ENCODE data around the gene EGFR. TPM values are rescaled to one million over a fixed set of nuclear protein-coding genes. Genes with fewer than 3 reads are reported as not detected.

The EGFR gene
- total RNA-seq (28.2 TPM), polyA plus RNA-seq (16.4 TPM)

DNA sequence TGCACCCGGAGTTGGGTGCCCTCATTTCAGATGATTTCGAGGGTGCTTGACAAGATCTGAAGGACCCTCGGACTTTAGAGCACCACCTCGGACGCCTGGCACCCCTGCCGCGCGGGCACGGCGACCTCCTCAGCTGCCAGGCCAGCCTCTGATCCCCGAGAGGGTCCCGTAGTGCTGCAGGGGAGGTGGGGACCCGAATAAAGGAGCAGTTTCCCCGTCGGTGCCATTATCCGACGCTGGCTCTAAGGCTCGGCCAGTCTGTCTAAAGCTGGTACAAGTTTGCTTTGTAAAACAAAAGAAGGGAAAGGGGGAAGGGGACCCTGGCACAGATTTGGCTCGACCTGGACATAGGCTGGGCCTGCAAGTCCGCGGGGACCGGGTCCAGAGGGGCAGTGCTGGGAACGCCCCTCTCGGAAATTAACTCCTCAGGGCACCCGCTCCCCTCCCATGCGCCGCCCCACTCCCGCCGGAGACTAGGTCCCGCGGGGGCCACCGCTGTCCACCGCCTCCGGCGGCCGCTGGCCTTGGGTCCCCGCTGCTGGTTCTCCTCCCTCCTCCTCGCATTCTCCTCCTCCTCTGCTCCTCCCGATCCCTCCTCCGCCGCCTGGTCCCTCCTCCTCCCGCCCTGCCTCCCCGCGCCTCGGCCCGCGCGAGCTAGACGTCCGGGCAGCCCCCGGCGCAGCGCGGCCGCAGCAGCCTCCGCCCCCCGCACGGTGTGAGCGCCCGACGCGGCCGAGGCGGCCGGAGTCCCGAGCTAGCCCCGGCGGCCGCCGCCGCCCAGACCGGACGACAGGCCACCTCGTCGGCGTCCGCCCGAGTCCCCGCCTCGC, at the start of gene EGFR:
EGFR (plus strand) TSS at position 657 of the 830 bp plus-strand sequence. CDS start 261 bp downstream, outside the sequence.
- H3K4me3 ChIP-seq (ENCODE audit: low read depth, low read length), result peak within 1 kb of the TSS; percentile 79
- H3K27ac ChIP-seq (ENCODE audit: low read depth), result peak within 1 kb of the TSS; percentile 91
- 3% methylated on average over 80 of the region's 80 CpGs for WGBS
- H3K4me1 ChIP-seq (ENCODE audit: insufficient read depth), result no peaks in the 10 kb centered on the region
- DNase-seq (ENCODE audit: extremely low spot score), result no peak
- no peaks in the 10 kb centered on the region for H3K36me3 ChIP-seq (ENCODE audit: insufficient read depth)

DNA sequence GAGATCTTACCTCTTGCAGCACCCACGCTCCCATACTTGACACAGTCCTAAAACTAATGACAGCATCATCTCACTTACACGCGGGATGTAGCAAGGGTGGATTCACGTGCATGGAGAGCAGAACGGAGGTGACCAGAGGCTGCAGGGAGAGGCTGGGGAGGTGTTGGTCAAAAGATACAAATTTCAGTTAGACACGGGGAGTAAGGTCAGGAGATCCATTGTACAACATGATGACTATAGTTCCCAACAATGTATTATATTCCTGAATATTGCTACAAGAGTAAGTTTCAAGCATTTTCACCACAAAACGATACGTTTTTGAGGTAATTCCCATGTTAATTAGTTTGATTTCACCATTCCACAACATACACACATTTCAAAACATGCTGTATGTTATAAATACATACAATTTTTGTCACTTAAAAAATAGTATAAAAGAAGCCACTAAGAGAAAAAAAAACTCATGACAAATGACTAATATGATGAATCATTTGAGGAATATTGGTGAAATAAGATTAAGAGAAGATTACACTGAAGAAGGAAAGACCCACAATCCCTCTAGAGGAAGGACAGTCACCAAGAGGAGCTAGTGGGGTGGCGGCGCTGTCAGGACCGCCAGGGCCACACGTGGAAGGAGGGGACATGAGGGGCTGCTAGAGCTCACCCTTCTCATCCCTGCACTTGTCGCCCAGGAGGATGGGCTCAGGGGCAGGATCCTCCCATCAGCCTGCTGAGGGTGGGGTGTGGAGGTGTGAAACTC, 49.4 kb upstream of the EGFR start:
- 89% methylated on average over 13 of the region's 13 CpGs for WGBS

DNA sequence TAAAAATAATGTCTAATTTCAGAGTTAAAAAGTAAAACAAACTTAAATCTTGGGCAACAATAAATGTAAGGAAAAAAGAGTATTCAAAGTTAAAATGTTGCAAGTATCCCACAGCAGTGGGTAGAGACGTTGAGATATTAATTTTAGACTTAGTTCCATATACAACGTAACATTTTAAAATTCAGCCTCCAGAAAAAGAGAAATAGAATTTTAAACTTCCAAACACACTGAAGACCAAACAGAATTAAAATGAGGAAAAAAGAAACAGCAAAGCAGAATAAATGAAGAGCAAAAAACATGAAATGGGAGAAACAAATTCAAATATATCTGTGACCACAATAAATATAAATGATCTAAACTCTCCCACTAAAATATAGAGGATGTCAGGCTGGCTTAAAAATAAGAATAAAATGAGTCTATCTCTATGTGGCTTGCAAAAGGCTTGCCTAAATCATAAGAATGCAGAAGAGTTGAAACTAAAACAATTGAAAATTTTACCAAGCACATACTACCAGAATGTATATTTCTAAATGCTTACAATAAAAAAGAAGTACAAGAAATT, 46.0 kb upstream of the EGFR start:
- 77% methylated on average over 2 of the region's 2 CpGs for WGBS

More for the DNA sequence above, 49.4 kb upstream of the EGFR start:
- Histone ChIP-seq H3K27ac (ENCODE audit: low read depth) (no peak overlapping the region), H3K4me1 (ENCODE audit: insufficient read depth) (no peaks in the 10 kb centered on the region), H3K36me3 (ENCODE audit: insufficient read depth) (no peaks in the 10 kb centered on the region), H3K4me3 (ENCODE audit: low read depth, low read length) (no peak overlapping the region)
- no peak for DNase-seq (ENCODE audit: extremely low spot score)

GRCh38 chr7:54978364-54979116, 40.3 kb upstream of the EGFR start:
- DNase-seq (ENCODE audit: extremely low spot score), result no peak
- no peak overlapping the region for H3K4me3 ChIP-seq (ENCODE audit: low read depth, low read length)
- no peaks in the 10 kb centered on the region for H3K36me3 ChIP-seq (ENCODE audit: insufficient read depth)
- 79% methylated on average over 9 of the region's 9 CpGs for WGBS
- no peak overlapping the region for H3K27ac ChIP-seq (ENCODE audit: low read depth)
- no peaks in the 10 kb centered on the region for H3K4me1 ChIP-seq (ENCODE audit: insufficient read depth)

More for the DNA sequence above, 46.0 kb upstream of the EGFR start:
- Histone ChIP-seq H3K36me3 (ENCODE audit: insufficient read depth) (no peaks in the 10 kb centered on the region), H3K4me1 (ENCODE audit: insufficient read depth) (no peaks in the 10 kb centered on the region), H3K27ac (ENCODE audit: low read depth) (no peak overlapping the region), H3K4me3 (ENCODE audit: low read depth, low read length) (no peak overlapping the region)
- DNase-seq (ENCODE audit: extremely low spot score), result no peak

DNA sequence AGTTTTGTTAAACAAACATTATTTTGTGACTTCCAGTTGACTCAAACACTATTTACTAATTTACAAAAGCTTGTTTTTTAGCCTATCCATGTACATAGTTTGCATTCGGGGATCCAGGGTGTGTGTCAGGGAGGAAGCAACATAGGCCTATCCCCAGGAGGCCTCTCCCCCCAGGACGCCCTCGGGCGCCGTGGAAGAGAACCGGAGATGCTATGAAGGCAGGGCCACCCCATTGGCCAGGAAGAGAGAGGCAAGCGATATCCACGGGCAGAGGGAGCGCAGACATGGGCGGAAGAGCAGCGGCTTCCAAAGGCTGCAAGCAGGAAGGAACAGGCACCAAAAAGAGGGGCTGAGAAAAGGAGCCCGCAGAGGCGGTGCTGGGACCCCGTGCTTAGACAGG, 38.3 kb upstream of the EGFR start:
- DNase-seq (ENCODE audit: extremely low spot score), result no peak
- Histone ChIP-seq H3K27ac (ENCODE audit: low read depth) (no peak overlapping the region), H3K4me3 (ENCODE audit: low read depth, low read length) (no peak overlapping the region), H3K4me1 (ENCODE audit: insufficient read depth) (no peaks in the 10 kb centered on the region), H3K36me3 (ENCODE audit: insufficient read depth) (no peaks in the 10 kb centered on the region)
- whole genome bisulfite sequencing, result 92% methylated on average over 14 of the region's 14 CpGs

DNA sequence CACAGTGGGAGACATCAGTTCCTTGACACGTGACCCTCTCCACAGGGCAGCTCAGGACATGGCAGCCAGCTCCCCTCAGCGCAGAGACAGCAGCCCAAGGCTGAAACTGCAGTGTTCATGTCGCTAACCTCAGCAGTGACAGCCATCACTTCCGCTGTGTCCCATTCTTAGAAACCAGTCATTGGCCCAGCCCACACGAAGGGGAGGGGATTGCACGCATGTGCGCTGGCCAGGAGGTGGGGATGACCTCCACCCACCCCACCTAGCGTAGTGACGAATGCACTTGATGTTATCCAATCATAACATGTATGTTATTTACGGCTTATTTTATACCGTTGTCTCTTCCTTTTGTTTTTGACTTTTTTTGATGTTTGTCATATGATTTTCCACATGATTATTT, 36.9 kb upstream of the EGFR start:
- no peak for DNase-seq (ENCODE audit: extremely low spot score)
- Histone ChIP-seq H3K4me1 (ENCODE audit: insufficient read depth) (no peaks in the 10 kb centered on the region), H3K4me3 (ENCODE audit: low read depth, low read length) (no peak overlapping the region), H3K36me3 (ENCODE audit: insufficient read depth) (no peaks in the 10 kb centered on the region), H3K27ac (ENCODE audit: low read depth) (no peak overlapping the region)
- WGBS, result 93% methylated on average over 11 of the region's 11 CpGs

GRCh38 chr7:54985426-54986330, 33.1 kb upstream of the EGFR start:
- no peaks in the 10 kb centered on the region for H3K36me3 ChIP-seq (ENCODE audit: insufficient read depth)
- H3K4me1 ChIP-seq (ENCODE audit: insufficient read depth), result no peaks in the 10 kb centered on the region

GRCh38 chr7:54986716-54987115, 32.1 kb upstream of the EGFR start:
- H3K27ac ChIP-seq (ENCODE audit: low read depth), result no peak overlapping the region
- DNase-seq (ENCODE audit: extremely low spot score), result no peak
- no peaks in the 10 kb centered on the region for H3K4me1 ChIP-seq (ENCODE audit: insufficient read depth)
- H3K4me3 ChIP-seq (ENCODE audit: low read depth, low read length), result no peak overlapping the region
- 90% methylated on average over 4 of the region's 4 CpGs for WGBS
- H3K36me3 ChIP-seq (ENCODE audit: insufficient read depth), result no peaks in the 10 kb centered on the region

More at GRCh38 chr7:54985426-54986330, 33.1 kb upstream of the EGFR start:
- no peak overlapping the region for H3K27ac ChIP-seq (ENCODE audit: low read depth)
- H3K4me3 ChIP-seq (ENCODE audit: low read depth, low read length), result no peak overlapping the region
- no peak for DNase-seq (ENCODE audit: extremely low spot score)
- 65% methylated on average over 7 of the region's 7 CpGs for WGBS

GRCh38 chr7:54987772-54988171, 31.0 kb upstream of the EGFR start:
- no peaks in the 10 kb centered on the region for H3K36me3 ChIP-seq (ENCODE audit: insufficient read depth)
- DNase-seq (ENCODE audit: extremely low spot score), result no peak
- WGBS, result 33% methylated on average over 1 of the region's 1 CpG

GRCh38 chr7:54988516-54988915, 30.3 kb upstream of the EGFR start:
- 95% methylated on average over 2 of the region's 2 CpGs for WGBS
- Histone ChIP-seq H3K36me3 (ENCODE audit: insufficient read depth) (no peaks in the 10 kb centered on the region), H3K27ac (ENCODE audit: low read depth) (no peak overlapping the region), H3K4me3 (ENCODE audit: low read depth, low read length) (no peak overlapping the region), H3K4me1 (ENCODE audit: insufficient read depth) (no peaks in the 10 kb centered on the region)
- no peak for DNase-seq (ENCODE audit: extremely low spot score)

More at GRCh38 chr7:54987772-54988171, 31.0 kb upstream of the EGFR start:
- no peaks in the 10 kb centered on the region for H3K4me1 ChIP-seq (ENCODE audit: insufficient read depth)
- no peak overlapping the region for H3K4me3 ChIP-seq (ENCODE audit: low read depth, low read length)
- H3K27ac ChIP-seq (ENCODE audit: low read depth), result no peak overlapping the region

DNA sequence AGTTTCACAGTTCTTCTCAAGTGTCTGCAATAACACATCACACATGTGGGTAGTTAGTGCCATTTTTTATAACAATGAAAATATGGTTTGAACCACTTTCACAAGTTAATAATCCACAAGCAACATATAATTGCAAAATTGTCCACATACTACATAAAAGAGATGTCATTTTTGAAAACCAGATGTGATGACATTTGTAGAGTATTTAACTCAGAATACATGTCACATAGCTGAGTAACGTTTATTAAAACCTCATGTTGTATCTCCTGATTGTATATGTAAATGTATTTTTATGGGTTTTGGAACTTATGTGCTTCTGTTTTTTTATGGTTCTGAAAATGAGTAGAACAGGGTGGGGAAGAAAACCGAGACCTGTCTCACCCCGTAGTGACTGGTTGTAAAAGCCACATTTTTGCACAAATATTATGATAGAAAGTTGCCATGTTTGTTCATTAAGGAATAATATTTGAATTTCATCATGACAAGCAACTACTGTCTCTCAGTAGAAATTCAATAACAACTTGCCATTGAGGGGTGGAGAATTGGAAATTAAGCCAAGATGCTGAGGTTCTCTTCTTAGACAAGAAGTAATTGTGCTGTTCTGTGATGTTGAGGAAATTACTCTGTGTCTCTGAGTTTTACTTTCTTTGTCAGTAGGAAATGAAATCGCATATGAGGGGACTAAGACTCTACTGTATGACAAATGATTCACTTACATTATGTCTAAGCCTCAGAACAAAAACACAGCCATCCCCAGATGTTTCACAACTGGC, 29.2 kb upstream of the EGFR start:
- 69% methylated on average over 4 of the region's 4 CpGs for WGBS
- Histone ChIP-seq H3K27ac (ENCODE audit: low read depth) (no peak overlapping the region), H3K4me3 (ENCODE audit: low read depth, low read length) (no peak overlapping the region), H3K4me1 (ENCODE audit: insufficient read depth) (no peaks in the 10 kb centered on the region), H3K36me3 (ENCODE audit: insufficient read depth) (no peaks in the 10 kb centered on the region)
- no peak for DNase-seq (ENCODE audit: extremely low spot score)

GRCh38 chr7:54991341-54991740, 27.5 kb upstream of the EGFR start:
- H3K4me1 ChIP-seq (ENCODE audit: insufficient read depth), result no peaks in the 10 kb centered on the region
- no peak overlapping the region for H3K27ac ChIP-seq (ENCODE audit: low read depth)
- H3K4me3 ChIP-seq (ENCODE audit: low read depth, low read length), result no peak overlapping the region
- WGBS, result 95% methylated on average over 13 of the region's 13 CpGs
- no peaks in the 10 kb centered on the region for H3K36me3 ChIP-seq (ENCODE audit: insufficient read depth)
- DNase-seq (ENCODE audit: extremely low spot score), result no peak

Measured in urinary bladder (tissue), 4 donors.